GM19397 (cell line): ENCODE data around the gene CLASP2.
A peak's percentile ranks its signal among the peaks of the same experiment; 100 is the strongest.
"Not testable (repeated sequence)": the region's sequence is repeated elsewhere in the genome, so short reads cannot be mapped to it uniquely, and the experiment has no call there.

ENCODE experiments used
- ATAC-seq: cut with Tn5 transposase; IDR thresholded peaks from one replicate; pipeline ENCODE4 v1.9.1; 2021; ENCODE audit warnings: mild to moderate bottlenecking, moderate library complexity; ENCODE audit not compliant: unreplicated experiment

The CLASP2 gene

DNA sequence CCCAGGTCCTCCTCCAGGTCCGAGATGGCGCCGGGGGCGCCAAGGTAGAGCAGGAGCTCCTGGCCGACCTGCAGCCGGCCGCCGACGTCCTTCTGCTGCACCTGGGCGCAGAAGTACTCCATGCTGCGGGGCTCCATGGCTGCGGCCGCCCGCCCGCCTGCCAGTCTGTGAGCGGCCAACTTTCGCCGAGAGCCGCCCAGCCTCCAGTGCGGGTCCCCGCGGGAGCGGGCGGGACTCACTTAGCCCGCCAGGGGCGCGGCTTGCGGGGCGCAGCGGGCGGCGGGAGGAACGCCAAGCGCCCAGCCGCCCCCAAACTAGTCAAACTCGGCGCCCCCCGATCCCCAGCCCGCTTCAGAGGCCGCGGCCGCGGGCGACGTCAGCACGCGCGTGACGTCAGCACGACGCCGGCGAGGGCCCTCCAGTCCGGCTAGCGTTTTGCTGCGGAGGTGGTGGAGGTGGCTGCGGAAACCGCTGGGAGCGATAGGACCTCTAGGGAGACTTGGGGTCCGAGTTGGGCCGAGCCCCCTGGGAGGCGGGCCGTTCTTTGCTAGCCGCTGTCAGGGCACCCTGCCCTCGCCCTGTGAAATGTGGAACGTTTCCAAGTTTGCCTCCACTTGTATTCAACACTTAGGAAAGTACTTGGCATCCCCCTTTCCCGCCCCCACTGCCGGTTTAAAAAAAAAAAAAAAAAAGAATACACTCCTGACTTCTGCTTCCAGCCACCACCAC lies at the start of gene CLASP2:
Gene CLASP2, minus strand, starts transcription at position 389 of the 729 bp plus-strand sequence. Its CDS starts 252 bp downstream, at position 137.
- peak; percentile 97 for ATAC-seq

DNA sequence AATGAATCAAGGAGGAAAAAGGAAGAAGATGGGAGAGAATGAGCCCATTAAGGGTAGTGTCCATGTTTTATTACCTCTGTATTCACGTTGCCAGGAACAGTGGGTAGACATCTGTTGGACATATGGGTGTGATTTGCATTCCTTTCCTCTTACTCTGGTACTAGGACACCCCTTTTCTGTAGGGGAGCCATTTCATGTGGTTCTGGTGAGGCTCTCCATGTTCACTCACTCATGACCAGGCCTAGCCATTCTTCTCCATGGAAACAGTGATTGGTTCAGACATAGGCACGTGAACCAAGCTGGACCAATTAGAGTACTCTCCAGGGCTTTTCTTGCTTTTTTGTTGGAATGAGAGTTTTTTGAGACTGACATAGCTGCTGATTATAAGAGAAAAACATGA lies 40.8 kb upstream of the CLASP2 start:
- ATAC-seq: no peak

DNA sequence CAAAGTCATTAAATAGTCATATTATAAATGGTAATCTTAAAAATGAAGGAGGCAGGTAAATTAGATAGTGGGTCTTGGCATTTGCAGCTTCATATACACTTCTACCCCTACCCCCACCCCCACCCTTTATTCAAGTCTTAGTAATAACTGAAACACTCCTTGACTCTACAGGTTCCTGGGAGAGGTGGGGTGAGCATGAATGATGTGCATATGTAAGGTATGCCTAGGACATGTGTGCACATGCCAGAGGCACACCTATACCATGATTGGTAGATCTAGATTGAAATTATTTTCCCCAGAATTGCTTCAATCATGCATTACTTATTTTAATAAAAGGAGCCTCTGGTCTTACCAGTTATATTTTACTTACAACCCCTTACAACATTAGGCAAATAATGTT lies 40.2 kb upstream of the CLASP2 start:
- no peak for ATAC-seq

DNA sequence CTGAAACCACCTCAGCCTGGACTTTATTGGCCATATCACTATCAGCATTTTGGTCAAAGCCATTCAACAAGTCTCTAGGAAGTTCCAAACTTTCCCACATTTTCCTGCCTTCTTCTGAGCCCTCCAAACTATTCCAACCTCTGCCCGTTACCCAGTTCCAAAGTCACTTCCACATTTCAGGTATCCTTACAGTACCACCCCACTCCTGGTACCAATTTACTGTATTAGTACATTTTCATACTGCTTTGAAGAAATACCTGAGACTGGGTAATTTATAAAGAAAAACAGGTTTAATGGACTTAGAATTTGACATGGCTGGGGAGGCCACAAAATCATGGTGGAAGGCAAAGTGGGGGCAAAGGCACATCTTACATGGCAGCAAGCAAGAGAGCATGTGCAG lies 36.3 kb upstream of the CLASP2 start:
- ATAC-seq: not testable (repeated sequence)

- no peak for ATAC-seq
Observed at GRCh38 chr3:33751336-33751735, 33.3 kb upstream of the CLASP2 start.

- ATAC-seq: no peak
Observed at GRCh38 chr3:33750211-33750548, 32.1 kb upstream of the CLASP2 start.

DNA sequence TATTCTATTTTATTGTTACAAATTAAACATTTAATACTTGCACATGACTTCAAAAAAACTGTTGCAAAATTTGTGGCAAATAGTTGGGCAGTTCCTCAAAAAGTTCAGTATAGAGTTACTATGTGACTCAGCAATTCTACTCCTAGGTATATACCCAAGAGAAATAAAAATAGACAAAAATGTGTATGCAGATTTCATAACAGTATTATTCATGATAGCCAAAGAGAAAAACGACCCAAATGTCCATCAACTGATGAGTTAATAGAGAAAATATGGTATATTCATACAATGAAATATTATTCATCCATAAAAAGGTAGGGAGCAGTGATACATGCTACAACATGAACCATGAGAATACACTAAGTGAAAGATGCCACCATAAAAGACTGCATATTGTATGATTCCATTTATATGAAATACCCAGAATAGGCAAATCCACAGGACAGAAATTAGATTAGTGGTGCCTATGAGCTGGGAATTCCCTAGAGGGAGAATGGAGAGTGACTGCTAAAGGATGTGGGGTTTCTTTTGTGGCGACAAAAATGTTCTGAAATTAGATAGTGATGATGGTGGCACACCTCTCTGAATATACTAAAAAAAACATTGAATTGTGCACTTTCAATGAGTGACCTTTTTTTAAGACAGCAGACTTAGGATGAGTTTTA lies 31.6 kb upstream of the CLASP2 start:
- ATAC-seq: no peak

GRCh38 chr3:33746416-33747116 lies 28.5 kb upstream of the CLASP2 start:
- no peak for ATAC-seq

GRCh38 chr3:33737146-33737545 lies 19.1 kb upstream of the CLASP2 start:
- no peak for ATAC-seq

DNA sequence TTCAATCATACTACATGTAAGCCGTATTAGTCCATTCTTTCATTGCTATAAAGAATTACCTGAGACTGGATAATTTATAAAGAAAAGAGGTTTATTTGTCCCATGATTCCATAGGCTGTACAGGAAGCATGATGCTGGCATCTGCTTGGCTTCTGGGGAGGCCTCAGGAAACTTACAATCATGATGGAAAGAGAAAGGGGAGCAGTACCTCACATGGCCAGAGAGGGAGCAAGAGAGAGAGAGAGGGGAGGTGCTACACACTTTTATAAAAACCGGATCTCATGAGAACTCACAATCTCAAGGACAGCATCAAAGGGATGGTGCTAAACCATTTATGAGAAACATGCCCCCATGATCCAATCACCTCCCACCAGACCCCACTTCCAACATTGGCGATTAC lies 14.3 kb upstream of the CLASP2 start:
- ATAC-seq: no peak

GRCh38 chr3:33729993-33730392 lies 11.9 kb upstream of the CLASP2 start:
- ATAC-seq: no peak

DNA sequence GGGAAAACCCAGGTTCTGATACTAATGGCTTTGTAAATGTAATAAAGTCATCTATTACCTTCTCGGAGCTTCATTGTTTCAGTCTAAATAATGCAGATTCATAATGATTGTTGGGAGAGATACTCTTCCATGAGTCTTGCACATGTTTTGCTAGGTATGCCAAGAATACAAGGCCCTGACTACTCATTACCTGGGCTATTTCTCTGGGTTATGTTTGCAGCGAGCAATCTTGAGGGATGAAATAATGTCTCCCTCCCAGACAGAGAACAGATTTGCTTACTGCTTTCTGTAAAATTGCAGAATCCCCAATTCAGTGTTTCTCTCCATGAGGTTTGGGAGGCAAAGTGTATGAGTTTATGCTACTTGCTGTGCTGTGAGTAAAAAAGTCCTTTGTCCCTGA lies 6.2 kb upstream of the CLASP2 start:
- no peak for ATAC-seq

- no peak for ATAC-seq
Observed at GRCh38 chr3:33722626-33723370, 4.7 kb upstream of the CLASP2 start.

DNA sequence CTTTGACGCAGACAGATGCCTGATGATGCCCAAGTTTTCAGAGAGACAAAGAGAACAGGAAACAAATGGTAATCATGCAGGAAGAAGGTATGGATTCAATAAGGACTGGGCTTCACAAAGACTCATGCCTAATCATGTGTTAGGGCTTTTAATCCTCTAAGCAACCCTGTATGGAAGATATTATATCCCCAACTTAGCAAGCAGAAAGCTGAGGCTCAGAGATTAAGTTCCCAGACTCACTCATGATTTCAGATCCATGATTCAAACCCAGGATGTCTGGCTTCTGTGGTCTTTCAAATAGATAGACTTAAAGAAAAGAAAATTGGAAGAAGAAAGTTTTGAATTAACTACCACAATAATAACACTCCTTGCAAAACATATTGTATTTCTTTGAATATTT lies 4.1 kb upstream of the CLASP2 start:
- no peak for ATAC-seq

- ATAC-seq: no peak
Observed at GRCh38 chr3:33718595-33718907, 497 bp upstream of the CLASP2 start.

GRCh38 chr3:33717616-33717865 lies 513 bp downstream of the CLASP2 start:
- peak; percentile 71 for ATAC-seq

DNA sequence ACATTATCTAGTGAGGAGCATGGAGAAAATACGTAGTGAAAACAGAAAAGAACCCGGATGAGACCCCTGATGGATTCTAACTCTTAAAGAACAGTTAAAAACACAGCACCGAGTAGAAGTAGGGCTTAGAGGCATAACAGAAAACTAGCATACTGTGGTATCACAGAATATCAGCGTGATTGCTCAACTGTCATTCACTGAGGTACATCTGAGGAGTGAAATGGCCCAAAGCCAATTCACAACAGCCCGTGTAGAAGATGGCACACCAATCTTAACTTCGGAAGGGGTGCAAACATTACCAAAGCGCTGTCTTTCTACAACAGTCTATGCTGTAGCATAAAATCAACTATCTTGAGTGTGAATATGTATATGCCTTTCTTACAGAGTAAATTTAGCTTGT lies 1.8 kb downstream of the CLASP2 start:
- no peak for ATAC-seq

DNA sequence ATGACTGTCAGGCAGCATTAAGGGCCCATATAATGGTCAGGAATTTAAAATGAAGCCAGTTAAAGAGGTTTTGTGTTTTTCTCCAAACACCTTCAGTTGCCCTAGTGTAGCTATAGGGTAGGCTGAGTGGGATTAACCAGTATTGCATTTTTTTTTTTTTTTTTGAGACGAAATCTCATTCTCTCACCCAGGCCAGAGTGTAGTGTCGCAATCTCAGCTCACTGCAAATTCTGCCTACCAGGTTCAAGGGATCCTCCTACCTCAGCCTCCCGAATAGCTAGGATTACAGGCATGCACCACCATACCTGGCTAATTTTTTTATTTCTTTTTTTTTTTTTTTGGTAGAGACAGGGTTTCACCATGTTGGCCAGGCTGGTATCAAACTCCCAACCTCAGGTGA lies 7.0 kb downstream of the CLASP2 start:
- ATAC-seq: no peak

GRCh38 chr3:33706056-33706455 lies 12.0 kb downstream of the CLASP2 start:
- ATAC-seq: no peak

DNA sequence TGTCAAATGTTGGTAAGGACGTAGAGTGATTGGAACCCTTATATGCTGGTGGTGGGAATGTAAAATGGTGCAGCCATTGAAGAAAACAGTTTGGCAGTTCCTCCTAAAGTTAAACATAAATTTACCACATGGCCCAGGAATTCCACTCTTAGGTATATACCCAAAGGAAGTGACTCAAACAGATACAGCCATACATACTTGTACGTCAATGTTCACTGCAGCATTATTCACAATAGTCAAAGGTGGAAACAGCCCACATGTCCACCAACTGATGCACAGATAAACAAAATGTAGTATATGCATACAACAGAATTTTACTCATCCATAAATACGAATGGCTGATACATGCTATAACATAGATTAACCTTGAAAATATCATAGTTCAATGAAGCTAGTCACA lies 13.2 kb downstream of the CLASP2 start:
- no peak for ATAC-seq

DNA sequence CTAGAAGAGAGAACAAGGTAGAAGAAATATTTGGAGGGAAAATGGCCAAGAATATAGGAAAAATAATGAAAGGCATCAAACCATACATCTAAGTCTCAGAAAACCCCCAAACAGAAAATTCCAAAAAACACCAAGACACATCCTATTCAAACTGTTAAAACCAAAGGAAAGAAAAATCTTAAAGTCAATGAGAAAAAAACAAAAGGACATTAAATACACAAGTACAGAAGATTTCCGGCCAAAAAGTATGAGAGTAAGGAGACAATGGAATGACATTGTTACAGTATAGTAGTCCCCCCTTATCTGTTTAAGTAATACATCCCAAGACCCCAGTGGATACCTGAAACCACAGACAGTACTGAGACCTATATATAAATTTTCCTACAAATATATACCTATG lies 18.8 kb downstream of the CLASP2 start:
- ATAC-seq: no peak

GRCh38 chr3:33694944-33695343 lies 23.1 kb downstream of the CLASP2 start:
- no peak for ATAC-seq
